CD14-positive monocyte (primary cell): ENCODE data around the gene SCEL. TPM values are rescaled to one million over a fixed set of nuclear protein-coding genes. Genes with fewer than 3 reads are reported as not detected.
"Not testable (repeated sequence)": the region's sequence is repeated elsewhere in the genome, so short reads cannot be mapped to it uniquely, and the experiment has no call there.

ENCODE experiments used
- DNase-seq, 3 donors: peaks; one replicate each; pipeline ENCODE4 v3.0.0-alpha.2; 2011 to 2022
- H2AFZ ChIP-seq: 2 replicates; pipeline ENCODE4 v1.6.0; 2012; ENCODE audit warnings: mild to moderate bottlenecking, low read depth, low read length, inconsistent platforms; ENCODE audit not compliant: insufficient read depth, poor library complexity, severe bottlenecking
- H3K27ac ChIP-seq, 2 donors: 1 replicate in 1 of 2; 2 replicates in 1 of 2; pipeline ENCODE4 v1.5.1; 2012 to 2013; ENCODE audit warnings: low read length in 2 of 2, control low read depth in 1 of 2, inconsistent platforms in 1 of 2, low read depth in 1 of 2, mild to moderate bottlenecking in 1 of 2
- H3K27me3 ChIP-seq, 2 donors: one replicate each; pipeline versions ENCODE4 v1.6.0 to v1.6.1; 2011 to 2013; ENCODE audit warnings: low read length in 2 of 2; ENCODE audit not compliant: control insufficient read depth in 2 of 2, insufficient read depth in 2 of 2
- H3K36me3 ChIP-seq, 2 donors: replicated peaks in 1 of 2; 1 replicate in 1 of 2; 2 replicates in 1 of 2; pipeline versions ENCODE4 v1.5.1 to v1.6.1; 2012 to 2013; ENCODE audit warnings: low read length in 2 of 2, control low read depth in 1 of 2, inconsistent platforms in 1 of 2, mild to moderate bottlenecking in 1 of 2; ENCODE audit not compliant: insufficient read depth in 2 of 2, control insufficient read depth in 1 of 2
- H3K4me1 ChIP-seq, 2 donors: 1 replicate in 1 of 2; 2 replicates in 1 of 2; pipeline versions ENCODE4 v1.5.1 to v1.6.1; 2012 to 2013; ENCODE audit warnings: low read length in 2 of 2, control low read depth in 1 of 2, inconsistent platforms in 1 of 2, mild to moderate bottlenecking in 1 of 2, moderate library complexity in 1 of 2; ENCODE audit not compliant: insufficient read depth in 2 of 2, control insufficient read depth in 1 of 2
- H3K4me2 ChIP-seq: replicated peaks from 2 replicates; pipeline ENCODE3; 2012; ENCODE audit warnings: low read length, moderate library complexity, mild to moderate bottlenecking; ENCODE audit not compliant: poor library complexity, severe bottlenecking; ENCODE audit errors: extremely low read depth
- H3K4me3 ChIP-seq, 3 experiments: fragments of 200-600 bp in 1 of 3; sonication (generic) in 1 of 3; replicated peaks in 1 of 3; 1 replicate in 2 of 3; 2 replicates in 1 of 3; pipeline ENCODE4 v1.5.1; 2011 to 2013; ENCODE audit warnings: low read length in 3 of 3, mild to moderate bottlenecking in 3 of 3, control low read depth in 2 of 3, low read depth in 2 of 3, inconsistent platforms in 1 of 3, moderate library complexity in 1 of 3
- H3K79me2 ChIP-seq: 2 replicates; pipeline ENCODE4 v1.6.0; 2012; ENCODE audit warnings: mild to moderate bottlenecking, control low read depth, inconsistent platforms, low read length, moderate library complexity; ENCODE audit not compliant: insufficient read depth
- H3K9ac ChIP-seq: 2 replicates; pipeline ENCODE4 v1.6.0; 2017; ENCODE audit warnings: low read length, mild to moderate bottlenecking; ENCODE audit not compliant: insufficient read depth, poor library complexity, severe bottlenecking
- H3K9me3 ChIP-seq, 2 donors: replicated peaks in 1 of 2; 1 replicate in 1 of 2; 2 replicates in 1 of 2; pipeline versions ENCODE4 v1.5.1 to v1.6.1; 2012 to 2013; ENCODE audit warnings: low read length in 2 of 2, control low read depth in 1 of 2; ENCODE audit not compliant: control insufficient read depth in 1 of 2, insufficient read depth in 1 of 2
- H4K20me1 ChIP-seq: 2 replicates; pipeline ENCODE4 v1.6.0; 2012; ENCODE audit warnings: mild to moderate bottlenecking, low read length, control low read depth, moderate library complexity; ENCODE audit not compliant: insufficient read depth
- H3K27ac Mint-ChIP-seq, 7 donors: one replicate each; pipeline ENCODE4 v1.8.0; 2020; ENCODE audit warnings: mild to moderate bottlenecking in 7 of 7, mixed read lengths in 7 of 7, moderate library complexity in 6 of 7, inconsistent platforms in 2 of 7
- H3K27me3 Mint-ChIP-seq, 3 donors: one replicate each; pipeline ENCODE4 v1.8.0; 2021 to 2022; ENCODE audit warnings: low read depth in 3 of 3, mild to moderate bottlenecking in 3 of 3, mixed read lengths in 3 of 3, moderate library complexity in 3 of 3, inconsistent platforms in 1 of 3
- H3K36me3 Mint-ChIP-seq, 2 donors: one replicate each; pipeline ENCODE4 v1.8.0; 2020; ENCODE audit warnings: mixed read lengths in 2 of 2, inconsistent platforms in 1 of 2, mild to moderate bottlenecking in 1 of 2
- H3K4me1 Mint-ChIP-seq: one replicate; pipeline ENCODE4 v1.8.0; 2020; ENCODE audit warnings: mild to moderate bottlenecking, mixed read lengths
- H3K4me3 Mint-ChIP-seq, 2 donors: one replicate each; pipeline ENCODE4 v1.8.0; 2020; ENCODE audit warnings: mild to moderate bottlenecking in 2 of 2, mixed read lengths in 2 of 2, moderate library complexity in 1 of 2
- H3K9me3 Mint-ChIP-seq, 7 donors: one replicate each; pipeline ENCODE4 v1.8.0; 2020 to 2022; ENCODE audit warnings: mixed read lengths in 7 of 7, mild to moderate bottlenecking in 6 of 7, moderate library complexity in 6 of 7, inconsistent platforms in 2 of 7
- CTCF ChIP-seq: fragments of 200-600 bp; IDR thresholded peaks from one replicate; pipeline ENCODE4 v1.8.0; 2022; ENCODE audit warnings: antibody characterized with exemption, mild to moderate bottlenecking
- WGBS: methylation state at CpG from one replicate; pipeline ENCODE4 v1.1.5; 2013; ENCODE audit warnings: missing lambda C conversion rate; ENCODE audit not compliant: insufficient coverage; 5-methylcytosine and 5-hydroxymethylcytosine counted together
- intact Hi-C, 2 donors: fragments of 100-400 bp; cut with micrococcal nuclease; formaldehyde crosslinking; loops; one replicate each; pipeline versions ENCODE4 v1.15.0 to v1.15.1; 2023
- polyA plus RNA-seq, 3 donors: library from polyadenylated mRNA; depleted of rRNA in 1 of 3; unstranded in 2 of 3; stranded (reverse) in 1 of 3; fragments of 300-500 nt in 2 of 3; fragments of >200 nt in 1 of 3; fragmentation: Illumina TruSeq in 2 of 3; gene quantifications; 1 replicate in 2 of 3; 2 replicates in 1 of 3; pipeline ENCODE4 v1.2.3, GENCODE V29; 2012 to 2021

The SCEL gene
- polyA plus RNA-seq, 3 donors: not detected

- DNase-seq: no peak
- Histone ChIP-seq H3K4me2 (no peak overlapping the region), H3K4me3 (no peak overlapping the region), H3K79me2 (no peaks in the 10 kb centered on the region), H3K27me3 (no peaks in the 10 kb centered on the region), H3K27ac (no peak overlapping the region), H3K9me3 (no peaks in the 10 kb centered on the region), H3K4me1 (peaks cover 3 to 12% of the 10 kb centered on the region in 2 donors), H4K20me1 (no peaks in the 10 kb centered on the region), H3K9ac (no peak overlapping the region), H2AFZ (no peak overlapping the region), H3K36me3 (no peaks in the 10 kb centered on the region)
- H3K27me3 Mint-ChIP-seq: no peaks in the 10 kb centered on the region
- no peak overlapping the region for H3K27ac Mint-ChIP-seq
- H3K36me3 Mint-ChIP-seq: no peaks in the 10 kb centered on the region
- no peak for TF ChIP-seq CTCF
- peaks cover 0 to 2% (median 0%) of the 10 kb centered on the region in 7 donors for H3K9me3 Mint-ChIP-seq
- H3K4me1 Mint-ChIP-seq: peaks cover 24% of the 10 kb centered on the region
- no peak overlapping the region for H3K4me3 Mint-ChIP-seq
- intact Hi-C loops: no loop called here
These were observed 17.2 kb upstream of the SCEL start for GRCh38 chr13:77518266-77518665.

GRCh38 chr13:77519396-77519795 is 16.1 kb upstream of the SCEL start:
- H3K9me3 ChIP-seq, H4K20me1 ChIP-seq, H2AFZ ChIP-seq, H3K36me3 Mint-ChIP-seq, H3K27ac ChIP-seq, H3K9me3 Mint-ChIP-seq, H3K36me3 ChIP-seq, H3K4me3 Mint-ChIP-seq, DNase-seq, H3K9ac ChIP-seq, H3K27me3 ChIP-seq, intact Hi-C loops, H3K27ac Mint-ChIP-seq, H3K27me3 Mint-ChIP-seq, H3K79me2 ChIP-seq, H3K4me2 ChIP-seq, H3K4me3 ChIP-seq: not testable (repeated sequence)
- peaks cover 3 to 12% of the 10 kb centered on the region in 2 donors for H3K4me1 ChIP-seq
- WGBS: 100% methylated on average over 1 of the region's 1 CpG
- peaks cover 16% of the 10 kb centered on the region for H3K4me1 Mint-ChIP-seq
